ENCODE measurements around the gene FAM163B. TPM values are rescaled to one million over a fixed set of nuclear protein-coding genes. Genes with fewer than 3 reads are reported as not detected.
"Not testable (repeated sequence)": the region's sequence is repeated elsewhere in the genome, so short reads cannot be mapped to it uniquely, and the experiment has no call there.

Gene FAM163B
- total and polyA plus RNA-seq, 2 experiments from 2014 or later = 0.60 to 1.3 TPM

GRCh38 chr9:133626008-133626407 lies 16.8 kb upstream of the FAM163B start:
- H2AFZ ChIP-seq; ATAC-seq; H3K36me3 Mint-ChIP-seq (ENCODE audit: low read depth); H3K79me2 ChIP-seq (replicated peaks; ENCODE audit: insufficient read depth); DNase-seq (ENCODE audit: low spot score); H3K36me3 ChIP-seq (ENCODE audit: insufficient read depth); H3K4me3 ChIP-seq; H3K4me2 ChIP-seq; H3K4me1 ChIP-seq (ENCODE audit: insufficient read depth); H3K27me3 ChIP-seq (ENCODE audit: insufficient read depth); H3K4me1 Mint-ChIP-seq; H4K20me1 ChIP-seq (replicated peaks; ENCODE audit: insufficient read depth); H3K27ac Mint-ChIP-seq; H3K9me2 ChIP-seq (ENCODE audit: insufficient read depth); H3K27ac ChIP-seq (ENCODE audit: low read depth); H3K4me3 Mint-ChIP-seq; H3F3A ChIP-seq (replicated peaks; ENCODE audit: low read depth): not testable (repeated sequence)
- Mint-ChIP-seq H3K9me3 (peaks cover 21% of the 10 kb centered on the region), H3K27me3 (ENCODE audit: insufficient read depth, low read depth, poor library complexity) (peaks cover 12% of the 10 kb centered on the region)

DNA sequence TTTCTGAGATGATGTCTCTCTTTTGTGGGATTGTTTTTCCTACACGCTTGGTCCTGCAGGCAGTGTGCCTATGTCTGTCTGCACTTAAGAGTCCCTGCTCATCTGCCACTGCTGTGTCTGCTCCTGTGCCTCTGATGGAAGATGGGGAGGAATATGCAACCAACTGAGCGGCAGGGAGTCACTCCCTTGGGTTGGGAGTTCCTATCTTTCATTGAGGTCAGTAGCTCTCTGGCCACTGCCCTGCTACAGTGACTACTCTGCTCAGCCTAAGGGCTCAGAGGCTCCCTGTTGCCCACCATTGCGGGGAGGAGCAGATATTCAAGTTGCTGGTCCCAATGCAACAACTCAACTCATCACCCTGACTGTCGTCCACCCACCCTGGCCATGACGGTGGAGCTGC lies 13.4 kb upstream of the FAM163B start:
- Mint-ChIP-seq H3K27me3 (ENCODE audit: insufficient read depth, low read depth, poor library complexity) (peaks cover 10% of the 10 kb centered on the region), H3K36me3 (ENCODE audit: low read depth) (no peaks in the 10 kb centered on the region; the same call in 2 of the 3 replicates), H3K4me1 (peaks cover 5% of the 10 kb centered on the region; the same call in 2 of the 3 replicates), H3K4me3 (no peak overlapping the region), H3K9me3 (peaks cover 21% of the 10 kb centered on the region), H3K27ac (no peak overlapping the region)
- H3K27ac ChIP-seq (ENCODE audit: low read depth) = no peak overlapping the region
- no peak overlapping the region for H3K4me2 ChIP-seq
- H3K4me3 ChIP-seq = no peak overlapping the region
- TF ChIP-seq POLR2AphosphoS5 (IDR thresholded peaks at IDR 0.05; ENCODE audit: low read depth) = no peak
- no peak for TF ChIP-seq NANOG (IDR thresholded peaks at IDR 0.05; ENCODE audit: borderline replicate concordance)
- no peak for TF ChIP-seq EZH2phosphoT487 (IDR thresholded peaks at IDR 0.05; ENCODE audit: unreplicated experiment)
- no peaks in the 10 kb centered on the region for H3K79me2 ChIP-seq (replicated peaks; ENCODE audit: insufficient read depth)
- H2AFZ ChIP-seq = no peak overlapping the region
- no peaks in the 10 kb centered on the region for H3K36me3 ChIP-seq (ENCODE audit: insufficient read depth)
- H3K9me2 ChIP-seq (ENCODE audit: insufficient read depth) = no peaks in the 10 kb centered on the region; the same call in 1 of the 2 replicates
- DNase-seq (ENCODE audit: low spot score) (no peak), ATAC-seq (no peak)
- H3K4me1 ChIP-seq (ENCODE audit: insufficient read depth) = no peaks in the 10 kb centered on the region
- no peaks in the 10 kb centered on the region for H4K20me1 ChIP-seq (replicated peaks; ENCODE audit: insufficient read depth)
- no peaks in the 10 kb centered on the region for H3F3A ChIP-seq (replicated peaks; ENCODE audit: low read depth)
- no peaks in the 10 kb centered on the region for H3K27me3 ChIP-seq (ENCODE audit: insufficient read depth)

GRCh38 chr9:133621725-133622267 lies 12.6 kb upstream of the FAM163B start:
- Mint-ChIP-seq H3K27me3 (ENCODE audit: insufficient read depth, low read depth, poor library complexity) (peaks cover 9% of the 10 kb centered on the region), H3K27ac (no peak overlapping the region), H3K4me1 (peaks cover 5% of the 10 kb centered on the region; the same call in 2 of the 3 replicates), H3K4me3 (no peak overlapping the region), H3K9me3 (peaks cover 21% of the 10 kb centered on the region), H3K36me3 (ENCODE audit: low read depth) (no peaks in the 10 kb centered on the region; the same call in 2 of the 3 replicates)
- no peaks in the 10 kb centered on the region for H3F3A ChIP-seq (replicated peaks; ENCODE audit: low read depth)
- DNase-seq (ENCODE audit: low spot score) (no peak), ATAC-seq (no peak)
- H3K4me2 ChIP-seq = no peak overlapping the region
- H3K79me2 ChIP-seq (replicated peaks; ENCODE audit: insufficient read depth) = no peaks in the 10 kb centered on the region
- H3K36me3 ChIP-seq (ENCODE audit: insufficient read depth) = no peaks in the 10 kb centered on the region
- no peak overlapping the region for H2AFZ ChIP-seq
- H3K27me3 ChIP-seq (ENCODE audit: insufficient read depth) = no peaks in the 10 kb centered on the region
- no peak overlapping the region for H3K27ac ChIP-seq (ENCODE audit: low read depth)
- no peaks in the 10 kb centered on the region for H4K20me1 ChIP-seq (replicated peaks; ENCODE audit: insufficient read depth)
- H3K4me1 ChIP-seq (ENCODE audit: insufficient read depth) = no peaks in the 10 kb centered on the region
- H3K9me2 ChIP-seq (ENCODE audit: insufficient read depth) = no peaks in the 10 kb centered on the region; the same call in 1 of the 2 replicates
- no peak overlapping the region for H3K4me3 ChIP-seq
- TF ChIP-seq, protein P1, sequence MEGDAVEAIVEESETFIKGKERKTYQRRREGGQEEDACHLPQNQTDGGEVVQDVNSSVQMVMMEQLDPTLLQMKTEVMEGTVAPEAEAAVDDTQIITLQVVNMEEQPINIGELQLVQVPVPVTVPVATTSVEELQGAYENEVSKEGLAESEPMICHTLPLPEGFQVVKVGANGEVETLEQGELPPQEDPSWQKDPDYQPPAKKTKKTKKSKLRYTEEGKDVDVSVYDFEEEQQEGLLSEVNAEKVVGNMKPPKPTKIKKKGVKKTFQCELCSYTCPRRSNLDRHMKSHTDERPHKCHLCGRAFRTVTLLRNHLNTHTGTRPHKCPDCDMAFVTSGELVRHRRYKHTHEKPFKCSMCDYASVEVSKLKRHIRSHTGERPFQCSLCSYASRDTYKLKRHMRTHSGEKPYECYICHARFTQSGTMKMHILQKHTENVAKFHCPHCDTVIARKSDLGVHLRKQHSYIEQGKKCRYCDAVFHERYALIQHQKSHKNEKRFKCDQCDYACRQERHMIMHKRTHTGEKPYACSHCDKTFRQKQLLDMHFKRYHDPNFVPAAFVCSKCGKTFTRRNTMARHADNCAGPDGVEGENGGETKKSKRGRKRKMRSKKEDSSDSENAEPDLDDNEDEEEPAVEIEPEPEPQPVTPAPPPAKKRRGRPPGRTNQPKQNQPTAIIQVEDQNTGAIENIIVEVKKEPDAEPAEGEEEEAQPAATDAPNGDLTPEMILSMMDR (conservative IDR thresholded peaks at IDR 0.05; ENCODE audit: low read depth in 2 of 2) = no peak
- no peak for TF ChIP-seq ZNF114 (CRISPR knock-in tag; IDR thresholded peaks at IDR 0.05)
- no peak for TF ChIP-seq CREB1 (CRISPR knock-in tag; IDR thresholded peaks at IDR 0.05; ENCODE audit: low read depth)
- TF ChIP-seq NANOG (IDR thresholded peaks at IDR 0.05; ENCODE audit: borderline replicate concordance) = no peak
- TF ChIP-seq STAT1 (IDR thresholded peaks at IDR 0.05; ENCODE audit: unreplicated experiment) = no peak
- TF ChIP-seq ETS1 (IDR thresholded peaks at IDR 0.05) = no peak
- TF ChIP-seq ZNF331 (CRISPR knock-in tag; IDR thresholded peaks at IDR 0.05; ENCODE audit: low read depth) = no peak
